Vagina (tissue), 2 donors: ENCODE measurements around the gene PRCC.

ENCODE experiments used
- POLR2A ChIP-seq, 2 donors: fragments of 450-650 bp; IDR thresholded peaks; one replicate each; pipeline ENCODE4 v1.6.1; 2017; ENCODE audit warnings: antibody characterized with exemption in 2 of 2, mild to moderate bottlenecking in 2 of 2, moderate library complexity in 2 of 2
- POLR2AphosphoS5 ChIP-seq, 2 donors: sonication (generic); formaldehyde crosslinking; IDR thresholded peaks; one replicate each; pipeline ENCODE4 v1.9.0; 2017; ENCODE audit warnings: antibody characterized with exemption in 2 of 2, mild to moderate bottlenecking in 2 of 2, low read depth in 1 of 2; ENCODE audit not compliant: insufficient read depth in 1 of 2
- TF ChIP-seq, protein P1 (sequence below), 3 experiments: fragments of 450-650 bp in 2 of 3; fragments of 200-600 bp in 1 of 3; sonication (generic) in 1 of 3; IDR thresholded peaks; one replicate each; pipeline ENCODE4 v1.5.1; 2017 to 2019; ENCODE audit warnings: antibody characterized with exemption in 3 of 3, mild to moderate bottlenecking in 2 of 3, moderate library complexity in 2 of 3

DNA sequence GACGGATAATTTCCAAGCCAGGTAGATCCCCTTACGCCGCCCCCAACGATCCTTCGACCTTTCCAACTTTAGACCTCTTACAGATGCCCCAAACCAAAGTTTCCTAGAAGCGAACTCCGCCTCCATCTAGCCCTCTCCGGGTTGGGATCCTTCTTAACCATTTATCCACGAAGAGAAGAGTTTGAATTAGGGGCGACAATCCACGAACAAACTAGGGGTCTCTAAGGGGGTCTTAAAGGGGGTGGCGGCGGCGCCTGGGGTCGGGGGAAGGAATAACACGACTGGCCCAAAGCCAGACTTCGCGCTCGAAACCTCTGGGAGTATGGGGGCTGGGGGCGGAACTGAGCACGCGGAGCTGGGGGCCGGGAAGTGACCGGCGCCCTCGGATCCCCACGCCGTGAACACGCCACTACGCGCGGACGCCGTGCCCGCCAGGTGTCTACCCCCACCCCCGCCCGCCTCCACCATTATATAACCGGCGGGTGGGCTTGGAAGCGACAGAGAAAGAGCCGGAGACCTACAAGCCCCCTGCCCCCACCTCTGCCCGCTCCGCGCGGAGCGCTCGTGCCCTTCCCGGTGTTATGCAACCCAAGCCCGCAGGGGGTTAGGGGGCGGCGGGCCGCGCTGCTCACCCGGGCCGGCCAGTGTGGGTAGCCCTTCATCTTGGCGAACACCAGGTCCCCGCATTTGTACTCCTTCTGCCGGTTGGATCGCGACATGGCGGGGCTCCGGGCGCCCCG lies 16.5 kb upstream of the PRCC start:
- TF ChIP-seq POLR2A (IDR thresholded peaks at IDR 0.05) (no peak), POLR2AphosphoS5 (IDR thresholded peaks at IDR 0.05; ENCODE audit: insufficient read depth in 1 of 2, low read depth in 1 of 2) (peak in 1 of 2 donors; percentile 11)
- TF ChIP-seq, protein P1, sequence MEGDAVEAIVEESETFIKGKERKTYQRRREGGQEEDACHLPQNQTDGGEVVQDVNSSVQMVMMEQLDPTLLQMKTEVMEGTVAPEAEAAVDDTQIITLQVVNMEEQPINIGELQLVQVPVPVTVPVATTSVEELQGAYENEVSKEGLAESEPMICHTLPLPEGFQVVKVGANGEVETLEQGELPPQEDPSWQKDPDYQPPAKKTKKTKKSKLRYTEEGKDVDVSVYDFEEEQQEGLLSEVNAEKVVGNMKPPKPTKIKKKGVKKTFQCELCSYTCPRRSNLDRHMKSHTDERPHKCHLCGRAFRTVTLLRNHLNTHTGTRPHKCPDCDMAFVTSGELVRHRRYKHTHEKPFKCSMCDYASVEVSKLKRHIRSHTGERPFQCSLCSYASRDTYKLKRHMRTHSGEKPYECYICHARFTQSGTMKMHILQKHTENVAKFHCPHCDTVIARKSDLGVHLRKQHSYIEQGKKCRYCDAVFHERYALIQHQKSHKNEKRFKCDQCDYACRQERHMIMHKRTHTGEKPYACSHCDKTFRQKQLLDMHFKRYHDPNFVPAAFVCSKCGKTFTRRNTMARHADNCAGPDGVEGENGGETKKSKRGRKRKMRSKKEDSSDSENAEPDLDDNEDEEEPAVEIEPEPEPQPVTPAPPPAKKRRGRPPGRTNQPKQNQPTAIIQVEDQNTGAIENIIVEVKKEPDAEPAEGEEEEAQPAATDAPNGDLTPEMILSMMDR (IDR thresholded peaks at IDR 0.05), result peak in 1 of 3 experiments; percentile 16
